ENCODE results near the gene XPNPEP3. TPM values are rescaled to one million over a fixed set of nuclear protein-coding genes. Genes with fewer than 3 reads are reported as not detected.

XPNPEP3 gene
- total RNA-seq, 1 donor = 17.4 TPM

DNA sequence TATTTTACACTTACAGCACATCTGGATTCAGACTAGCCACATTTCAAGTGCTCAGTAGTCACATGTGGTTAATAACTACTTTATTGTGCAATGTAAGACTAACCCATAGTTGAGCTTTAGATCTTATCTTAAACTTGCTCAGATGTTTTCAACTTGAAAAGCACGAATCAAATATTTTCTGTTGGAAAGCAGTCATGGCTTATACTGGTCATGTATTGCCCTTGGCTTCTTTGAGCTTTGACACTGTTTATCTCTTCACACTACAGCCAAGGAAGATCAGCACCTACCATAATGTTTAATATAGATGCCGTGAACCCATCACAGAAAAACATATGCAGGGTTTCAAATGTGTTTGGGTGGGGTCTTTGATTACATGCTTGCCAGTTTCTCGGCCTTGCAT lies 98.6 kb downstream of the XPNPEP3 start:
- TF ChIP-seq, protein P1, sequence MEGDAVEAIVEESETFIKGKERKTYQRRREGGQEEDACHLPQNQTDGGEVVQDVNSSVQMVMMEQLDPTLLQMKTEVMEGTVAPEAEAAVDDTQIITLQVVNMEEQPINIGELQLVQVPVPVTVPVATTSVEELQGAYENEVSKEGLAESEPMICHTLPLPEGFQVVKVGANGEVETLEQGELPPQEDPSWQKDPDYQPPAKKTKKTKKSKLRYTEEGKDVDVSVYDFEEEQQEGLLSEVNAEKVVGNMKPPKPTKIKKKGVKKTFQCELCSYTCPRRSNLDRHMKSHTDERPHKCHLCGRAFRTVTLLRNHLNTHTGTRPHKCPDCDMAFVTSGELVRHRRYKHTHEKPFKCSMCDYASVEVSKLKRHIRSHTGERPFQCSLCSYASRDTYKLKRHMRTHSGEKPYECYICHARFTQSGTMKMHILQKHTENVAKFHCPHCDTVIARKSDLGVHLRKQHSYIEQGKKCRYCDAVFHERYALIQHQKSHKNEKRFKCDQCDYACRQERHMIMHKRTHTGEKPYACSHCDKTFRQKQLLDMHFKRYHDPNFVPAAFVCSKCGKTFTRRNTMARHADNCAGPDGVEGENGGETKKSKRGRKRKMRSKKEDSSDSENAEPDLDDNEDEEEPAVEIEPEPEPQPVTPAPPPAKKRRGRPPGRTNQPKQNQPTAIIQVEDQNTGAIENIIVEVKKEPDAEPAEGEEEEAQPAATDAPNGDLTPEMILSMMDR (IDR thresholded peaks at IDR 0.05; ENCODE audit: insufficient read depth, low read length) = no peak
- peak; percentile 62 for DNase-seq (ENCODE audit: low read depth)
- H3K4me3 ChIP-seq (ENCODE audit: low read depth, low read length) = no peak overlapping the region

DNA sequence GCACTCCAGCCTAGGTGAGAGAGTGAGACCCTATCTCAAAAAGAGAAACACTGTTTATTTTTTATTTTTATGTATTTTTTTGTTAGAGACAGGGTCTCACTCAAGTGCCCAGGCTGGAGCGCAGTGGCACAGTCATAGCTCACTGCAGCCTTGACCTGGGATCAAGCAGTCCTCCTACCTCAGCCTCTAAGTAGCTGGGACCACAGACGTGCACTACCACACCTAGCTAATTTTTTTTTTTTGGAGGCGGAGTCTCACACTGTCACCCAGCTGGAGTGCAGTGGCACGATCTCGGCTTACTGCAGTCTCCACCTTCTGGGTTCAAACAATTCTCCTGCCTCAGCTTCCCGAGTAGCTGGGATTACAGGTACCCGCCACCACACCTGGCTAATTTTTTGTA lies 100.7 kb downstream of the XPNPEP3 start:
- DNase-seq (ENCODE audit: low read depth) = no peak
- TF ChIP-seq, protein P1 (IDR thresholded peaks at IDR 0.05; ENCODE audit: insufficient read depth, low read length) = no peak
- H3K4me3 ChIP-seq (ENCODE audit: low read depth, low read length) = no peak overlapping the region

DNA sequence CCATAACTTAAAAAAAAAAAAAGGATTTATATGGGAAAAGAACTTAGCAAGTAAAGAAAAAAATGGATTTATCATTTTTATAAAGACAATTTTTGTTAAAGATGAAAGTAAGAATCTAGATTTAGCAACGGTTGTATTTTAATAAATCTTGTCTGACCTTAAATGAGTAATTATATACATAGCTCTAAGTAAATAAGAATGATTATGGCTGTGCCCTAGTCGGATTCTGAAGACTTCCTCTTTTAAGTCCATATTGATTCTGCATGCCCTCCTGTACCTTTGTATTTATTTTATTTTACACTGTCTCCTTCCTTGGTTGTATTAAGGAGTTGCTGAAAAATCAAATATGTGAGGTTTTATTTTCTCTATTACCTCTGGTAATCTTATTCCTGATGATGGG lies 101.4 kb downstream of the XPNPEP3 start:
- TF ChIP-seq, protein P1 (IDR thresholded peaks at IDR 0.05; ENCODE audit: insufficient read depth, low read length) = no peak
- DNase-seq (ENCODE audit: low read depth) = no peak
- no peak overlapping the region for H3K4me3 ChIP-seq (ENCODE audit: low read depth, low read length)

GRCh38 chr22:40960145-40960544 lies 103.2 kb downstream of the XPNPEP3 start:
- H3K4me3 ChIP-seq (ENCODE audit: low read depth, low read length) = no peak overlapping the region
- no peak for DNase-seq (ENCODE audit: low read depth)
- TF ChIP-seq, protein P1 (IDR thresholded peaks at IDR 0.05; ENCODE audit: insufficient read depth, low read length) = no peak

- no peak for DNase-seq (ENCODE audit: low read depth)
- no peak overlapping the region for H3K4me3 ChIP-seq (ENCODE audit: low read depth, low read length)
- TF ChIP-seq, protein P1 (IDR thresholded peaks at IDR 0.05; ENCODE audit: insufficient read depth, low read length) = no peak
Observed at GRCh38 chr22:40965936-40966725, 109.2 kb downstream of the XPNPEP3 start.

DNA sequence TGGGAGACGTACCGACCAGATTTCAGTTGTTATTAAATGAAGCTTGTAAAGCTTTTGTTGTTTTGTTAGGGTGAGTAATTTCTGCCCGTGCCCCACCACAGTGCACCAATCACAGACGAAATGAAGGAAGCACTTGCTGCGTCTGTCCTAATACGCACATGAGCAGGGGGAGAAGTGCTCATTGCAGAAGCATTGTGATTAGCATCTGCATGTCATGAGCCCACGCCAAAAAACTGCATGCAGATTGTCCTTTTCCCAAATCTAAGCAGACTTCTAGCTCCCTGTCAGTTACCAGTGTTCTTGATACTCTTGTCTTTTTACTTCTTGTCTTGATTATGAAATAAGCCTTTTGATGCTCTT lies 109.8 kb downstream of the XPNPEP3 start:
- TF ChIP-seq, protein P1 (IDR thresholded peaks at IDR 0.05; ENCODE audit: insufficient read depth, low read length) = no peak

More for the DNA sequence above, 109.8 kb downstream of the XPNPEP3 start:
- no peak for DNase-seq (ENCODE audit: low read depth)
- H3K4me3 ChIP-seq (ENCODE audit: low read depth, low read length) = no peak overlapping the region

All from fibroblast of the aortic adventitia (primary cell).